ENCODE measurements around the gene GLT8D1.

GLT8D1 gene

GRCh38 chr3:52688266-52688665 lies 17.3 kb downstream of the GLT8D1 start:
- Mint-ChIP-seq H3K9me3 (no peaks in the 10 kb centered on the region), H3K4me1 (peaks cover 20% of the 10 kb centered on the region), H3K27ac (no peak overlapping the region), H3K36me3 (ENCODE audit: low read depth) (peaks cover 61% of the 10 kb centered on the region), H3K27me3 (ENCODE audit: low read depth) (no peaks in the 10 kb centered on the region), H3K4me3 (peak overlapping the region; percentile 61 to 96 (median 68))
- TF ChIP-seq CTCF (IDR thresholded peaks at IDR 0.05; ENCODE audit: unreplicated experiment in 3 of 3) = no peak

- peaks cover 51% of the 10 kb centered on the region for H3K36me3 Mint-ChIP-seq (ENCODE audit: low read depth)
- H3K27ac Mint-ChIP-seq = peak within 1 kb of the TSS; percentile 95 to 100 (median 98)
- H3K9me3 Mint-ChIP-seq = no peaks in the 10 kb centered on the region
- H3K27me3 Mint-ChIP-seq (ENCODE audit: low read depth) = no peaks in the 10 kb centered on the region
- H3K4me1 Mint-ChIP-seq = peaks cover 37% of the 10 kb centered on the region
- no peak for TF ChIP-seq CTCF (IDR thresholded peaks at IDR 0.05; ENCODE audit: unreplicated experiment in 3 of 3)
- peak within 1 kb of the TSS; percentile 96 to 97 (median 97) for H3K4me3 Mint-ChIP-seq
Measured at GRCh38 chr3:52685709-52686691, 19.6 kb downstream of the GLT8D1 start, which contains the start of the genes GNL3 and PBRM1. Gene GNL3 (plus strand): TSS chr3:52686032. CDS start chr3:52686093, 61 bp downstream. Gene PBRM1 (minus strand): TSS chr3:52685913.

GRCh38 chr3:52685285-52685708 lies 20.3 kb downstream of the GLT8D1 start:
- H3K27me3 Mint-ChIP-seq (ENCODE audit: low read depth) = no peaks in the 10 kb centered on the region
- H3K4me3 Mint-ChIP-seq = peak overlapping the region; percentile 93
- TF ChIP-seq CTCF (IDR thresholded peaks at IDR 0.05; ENCODE audit: unreplicated experiment in 3 of 3) = no peak
- H3K4me1 Mint-ChIP-seq = peaks cover 40% of the 10 kb centered on the region
- H3K9me3 Mint-ChIP-seq = no peaks in the 10 kb centered on the region
- H3K27ac Mint-ChIP-seq = peak overlapping the region; percentile 95 to 100 (median 97)
- peaks cover 48% of the 10 kb centered on the region for H3K36me3 Mint-ChIP-seq (ENCODE audit: low read depth)

- TF ChIP-seq CTCF (IDR thresholded peaks at IDR 0.05; ENCODE audit: unreplicated experiment in 3 of 3) = no peak
- Mint-ChIP-seq H3K4me3 (peak overlapping the region; percentile 93), H3K27ac (peak overlapping the region; percentile 95 to 100 (median 97)), H3K9me3 (no peaks in the 10 kb centered on the region), H3K27me3 (ENCODE audit: low read depth) (no peaks in the 10 kb centered on the region), H3K36me3 (ENCODE audit: low read depth) (peaks cover 49% of the 10 kb centered on the region), H3K4me1 (peaks cover 40% of the 10 kb centered on the region)
Measured at GRCh38 chr3:52684184-52684583, 21.4 kb downstream of the GLT8D1 start.

GRCh38 chr3:52683611-52684010 lies 22.0 kb downstream of the GLT8D1 start:
- TF ChIP-seq CTCF (IDR thresholded peaks at IDR 0.05; ENCODE audit: unreplicated experiment in 3 of 3) = no peak
- H3K27me3 Mint-ChIP-seq (ENCODE audit: low read depth) = no peaks in the 10 kb centered on the region

More at GRCh38 chr3:52683611-52684010, 22.0 kb downstream of the GLT8D1 start:
- Mint-ChIP-seq H3K9me3 (no peaks in the 10 kb centered on the region), H3K4me3 (peak overlapping the region; percentile 93), H3K36me3 (ENCODE audit: low read depth) (peaks cover 49% of the 10 kb centered on the region), H3K4me1 (peaks cover 40% of the 10 kb centered on the region), H3K27ac (peak overlapping the region; percentile 49 to 100 (median 95))
